ENCODE data around the gene LRRC27.

Gene LRRC27

GRCh38 chr10:132418527-132419416 is 86.8 kb downstream of the LRRC27 start:
- no peak for DNase-seq

GRCh38 chr10:132419538-132420468 is 87.8 kb downstream of the LRRC27 start:
- no peak for DNase-seq

- no peak for DNase-seq
Measured at GRCh38 chr10:132420469-132420980, 88.5 kb downstream of the LRRC27 start.

- DNase-seq, result no peak
Measured at GRCh38 chr10:132420981-132421846, 89.2 kb downstream of the LRRC27 start.

GRCh38 chr10:132421847-132422751 is 90.1 kb downstream of the LRRC27 start:
- DNase-seq, result no peak

- no peak for DNase-seq
Measured at GRCh38 chr10:132422903-132423825, 91.2 kb downstream of the LRRC27 start.

- no peak for DNase-seq
Measured at GRCh38 chr10:132423966-132424861, 92.2 kb downstream of the LRRC27 start.

- no peak for DNase-seq
Measured at GRCh38 chr10:132425029-132425756, 93.2 kb downstream of the LRRC27 start.

- no peak for DNase-seq
Measured at GRCh38 chr10:132425757-132426155, 93.8 kb downstream of the LRRC27 start.

GRCh38 chr10:132427006-132427771 is 95.2 kb downstream of the LRRC27 start:
- no peak for DNase-seq

- no peak for DNase-seq
Measured at GRCh38 chr10:132427939-132428367, 96.0 kb downstream of the LRRC27 start.

GRCh38 chr10:132428486-132428995 is 96.5 kb downstream of the LRRC27 start:
- no peak for DNase-seq
